COLO668 (cell line): ENCODE data around the gene TP53I13.
A peak's percentile ranks its signal among the peaks of the same experiment; 100 is the strongest.

Experiments
- DNase-seq: peaks from one replicate; lab custom pipeline; 2025; ENCODE audit not compliant: unreplicated experiment; lab: John Stamatoyannopoulos, UW

The TP53I13 gene

DNA sequence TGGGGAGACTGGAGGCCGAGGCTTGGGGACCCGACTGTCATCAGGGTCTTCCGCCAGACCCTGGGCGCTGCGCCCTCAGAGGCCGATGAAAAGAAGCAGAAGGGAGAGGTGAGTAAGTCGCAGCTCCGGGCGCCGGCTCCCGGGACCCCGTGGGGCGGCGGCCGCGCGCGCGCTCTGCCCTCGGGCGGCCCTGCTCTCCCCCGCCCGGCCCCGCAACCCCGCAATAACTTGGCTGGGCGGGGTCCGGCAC lies 1.3 kb upstream of the TP53I13 start:
- DNase-seq: peak; percentile 42

DNA sequence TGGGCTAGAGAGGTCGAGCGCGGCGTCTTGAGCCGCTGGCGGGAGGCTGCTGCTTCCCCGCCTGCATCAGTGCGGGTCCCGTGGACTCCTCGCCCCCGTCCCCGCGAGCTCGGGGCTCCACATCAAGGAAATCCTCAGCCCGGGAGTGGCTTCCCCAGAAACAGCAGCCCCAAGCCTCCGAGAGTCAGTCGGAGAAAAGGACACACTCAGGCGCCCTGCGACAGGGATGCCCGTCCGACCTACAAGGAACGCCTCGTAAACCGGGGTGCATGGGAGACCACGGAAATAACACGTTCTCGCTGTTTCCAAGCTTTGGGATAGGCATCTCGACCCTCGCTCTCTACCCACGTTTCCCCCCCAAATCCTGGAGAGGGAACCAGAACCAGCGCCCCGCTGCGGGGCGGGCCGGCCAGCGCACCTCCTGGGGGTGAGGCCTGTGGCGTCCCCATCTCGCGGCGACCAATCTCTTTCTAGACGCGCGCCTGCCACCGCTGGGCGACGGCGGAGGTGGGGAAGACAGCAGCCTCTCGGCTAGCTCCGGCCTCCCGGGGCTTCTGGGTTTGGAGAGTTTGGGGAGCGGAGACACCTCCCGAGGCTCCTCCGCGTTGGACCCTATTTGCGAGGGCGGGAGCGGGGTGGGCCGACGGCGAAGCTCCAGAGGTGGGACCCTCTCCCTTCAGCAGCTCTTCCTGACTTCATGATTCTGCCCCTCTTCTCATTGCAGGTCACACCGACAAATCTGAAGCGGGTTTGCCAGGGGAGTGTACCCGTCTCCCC lies 759 bp upstream of the TP53I13 start:
- DNase-seq: peak; percentile 60

DNA sequence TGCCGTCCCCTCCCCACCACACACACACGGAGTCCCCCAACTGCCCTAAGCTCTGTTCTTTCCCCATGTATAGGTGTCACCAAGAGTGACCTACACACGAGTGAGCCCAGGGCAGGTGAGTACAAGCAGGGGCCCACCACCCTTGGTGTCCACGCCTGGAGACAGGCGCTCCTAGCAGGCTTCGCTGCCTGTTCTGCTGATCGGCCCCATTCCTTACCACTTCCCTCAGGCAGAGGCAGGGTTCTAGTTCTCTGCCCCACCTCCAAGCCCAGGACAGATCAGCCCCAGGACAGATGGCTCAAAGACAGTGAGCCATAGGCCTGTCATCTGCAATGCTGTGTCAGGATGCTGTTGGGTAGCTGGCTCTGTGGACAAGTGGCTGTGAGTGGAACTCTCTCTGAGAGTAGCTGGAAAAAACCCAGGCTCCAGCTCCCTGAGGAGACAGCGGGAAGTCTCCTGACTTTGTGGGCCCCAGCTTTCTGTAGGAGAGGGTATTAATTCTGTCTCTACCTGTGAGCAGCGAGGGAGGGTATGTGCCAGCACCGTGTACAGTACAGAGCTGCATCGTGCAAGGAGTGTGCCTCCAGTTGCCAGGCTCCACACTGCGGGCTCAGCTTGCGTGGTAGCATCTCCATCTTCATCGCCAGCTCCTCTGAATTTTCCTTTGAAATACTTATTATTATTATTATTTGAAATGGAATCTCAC lies 897 bp downstream of the TP53I13 start:
- DNase-seq: no peak

DNA sequence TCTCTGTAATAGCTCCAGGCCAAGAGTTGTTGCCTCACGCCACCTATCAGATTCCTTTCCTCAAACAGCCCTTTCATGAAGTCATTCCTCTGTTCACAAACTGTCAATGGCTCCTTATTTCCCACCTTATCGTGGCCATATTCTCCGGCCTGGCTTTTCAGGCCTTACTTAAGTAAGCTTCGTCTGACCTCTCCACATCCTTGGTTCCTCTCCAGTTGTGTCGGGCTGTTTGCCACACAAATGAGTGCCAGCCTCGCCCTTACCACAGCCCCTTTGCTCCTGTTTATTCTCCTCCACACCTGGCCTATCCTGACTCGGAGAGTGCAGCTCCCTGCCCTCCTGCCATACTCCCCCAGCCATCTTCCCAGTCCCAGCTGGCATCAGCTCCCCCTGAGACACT lies 2.0 kb downstream of the TP53I13 start:
- DNase-seq: no peak

DNA sequence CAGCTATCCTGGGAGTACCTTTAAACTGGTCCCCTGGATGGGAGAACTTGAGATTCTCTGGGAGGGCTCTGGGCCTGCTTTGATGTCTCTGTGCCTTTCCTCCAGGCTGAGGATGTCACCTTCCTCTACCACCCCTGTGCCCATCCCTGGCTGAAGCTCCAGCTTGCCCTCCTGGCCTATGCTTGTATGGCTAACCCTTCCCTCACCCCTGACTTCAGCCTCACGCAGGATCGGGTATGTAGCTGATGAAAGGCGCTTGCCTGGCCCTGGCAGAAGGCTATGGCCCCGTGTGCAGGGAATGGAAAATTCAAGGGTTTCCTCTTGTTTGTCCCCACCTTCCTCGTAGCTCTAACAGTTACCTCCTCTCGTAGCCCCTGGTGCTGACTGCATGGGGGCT lies 3.0 kb downstream of the TP53I13 start:
- no peak for DNase-seq

DNA sequence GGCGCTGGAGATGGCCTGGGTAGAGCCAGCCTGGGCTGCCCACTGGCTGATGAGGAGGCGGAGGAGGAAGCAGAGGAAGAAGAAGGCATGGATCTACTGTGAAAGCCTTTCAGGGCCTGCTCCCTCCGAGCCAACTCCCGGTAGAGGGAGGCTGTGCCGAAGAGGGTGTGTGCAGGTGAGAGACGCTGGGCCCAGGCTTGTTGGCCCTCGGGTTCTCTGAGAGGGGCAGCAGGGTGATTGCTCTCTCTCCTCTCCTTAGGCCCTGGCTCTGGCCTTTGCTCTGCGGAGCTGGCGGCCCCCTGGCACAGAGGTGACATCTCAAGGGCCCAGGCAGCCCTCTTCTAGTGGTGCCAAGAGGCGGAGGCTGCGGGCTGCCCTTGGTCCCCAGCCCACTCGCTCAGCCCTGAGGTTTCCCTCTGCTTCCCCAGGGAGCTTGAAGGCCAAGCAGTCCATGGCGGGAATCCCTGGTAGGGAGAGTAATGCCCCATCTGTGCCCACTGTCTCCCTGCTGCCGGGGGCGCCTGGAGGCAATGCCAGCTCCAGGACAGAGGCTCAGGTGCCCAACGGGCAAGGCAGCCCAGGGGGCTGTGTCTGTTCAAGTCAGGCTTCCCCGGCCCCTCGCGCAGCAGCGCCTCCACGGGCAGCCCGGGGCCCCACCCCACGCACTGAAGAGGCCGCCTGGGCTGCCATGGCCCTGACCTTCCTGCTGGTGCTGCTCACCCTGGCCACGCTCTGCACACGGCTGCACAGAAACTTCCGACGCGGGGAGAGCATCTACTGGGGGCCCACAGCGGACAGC lies 3.6 kb downstream of the TP53I13 start:
- DNase-seq: no peak

DNA sequence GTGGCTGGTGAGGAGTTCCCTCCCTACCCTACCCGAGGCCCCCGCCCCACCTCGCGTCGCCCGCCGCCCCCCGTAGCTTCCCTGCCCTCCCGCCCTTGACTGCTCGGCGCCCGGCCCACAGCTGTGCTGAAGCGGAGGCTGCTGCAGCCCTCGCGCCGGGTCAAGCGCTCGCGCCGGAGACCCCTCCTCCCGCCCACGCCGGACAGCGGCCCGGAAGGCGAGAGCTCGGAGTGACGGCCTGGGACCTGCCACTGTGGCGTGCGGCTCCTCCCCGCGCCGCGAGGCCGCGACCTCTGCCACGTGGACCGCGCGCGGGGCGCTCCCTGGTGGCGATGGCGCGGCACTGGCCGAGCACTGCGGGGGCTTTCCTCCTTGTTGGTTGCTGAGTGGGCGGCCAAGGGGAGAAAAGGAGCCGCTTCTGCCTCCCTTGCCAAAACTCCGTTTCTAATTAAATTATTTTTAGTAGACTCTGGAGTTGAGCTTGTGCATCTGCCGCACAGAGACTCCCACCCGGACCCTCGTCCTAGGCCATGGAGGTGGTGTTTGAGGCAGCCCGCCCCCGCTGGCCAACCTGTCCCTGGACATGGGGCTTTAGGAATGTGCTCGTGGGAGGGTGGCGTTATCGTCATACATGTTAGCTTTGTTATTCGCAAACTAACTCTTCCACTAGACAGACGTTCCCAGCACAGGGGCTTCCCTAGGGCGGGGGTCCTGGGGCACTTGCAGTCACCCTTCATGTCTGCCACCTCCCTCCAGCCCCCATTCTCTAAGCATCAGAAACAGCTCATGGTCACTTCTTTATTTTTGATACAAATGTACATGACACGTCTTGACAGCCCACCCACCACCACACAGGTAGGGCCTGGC lies 4.4 kb downstream of the TP53I13 start:
- DNase-seq: no peak

DNA sequence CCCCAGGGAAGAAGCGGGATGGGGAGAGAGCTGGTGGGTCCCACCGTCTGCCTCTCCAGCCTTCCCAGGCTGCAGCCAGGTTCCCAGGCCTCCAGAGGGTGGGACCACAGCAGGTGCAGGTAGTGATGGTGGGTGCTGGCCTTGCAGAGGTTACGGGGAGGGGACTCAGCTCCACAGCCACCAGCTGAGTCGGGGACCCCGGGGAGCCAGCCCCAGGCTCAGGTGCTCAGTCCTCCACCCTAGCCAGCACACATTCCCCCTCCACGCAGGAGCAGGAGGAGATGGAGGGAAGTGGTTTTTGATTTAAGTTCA lies 5.0 kb downstream of the TP53I13 start:
- no peak for DNase-seq

DNA sequence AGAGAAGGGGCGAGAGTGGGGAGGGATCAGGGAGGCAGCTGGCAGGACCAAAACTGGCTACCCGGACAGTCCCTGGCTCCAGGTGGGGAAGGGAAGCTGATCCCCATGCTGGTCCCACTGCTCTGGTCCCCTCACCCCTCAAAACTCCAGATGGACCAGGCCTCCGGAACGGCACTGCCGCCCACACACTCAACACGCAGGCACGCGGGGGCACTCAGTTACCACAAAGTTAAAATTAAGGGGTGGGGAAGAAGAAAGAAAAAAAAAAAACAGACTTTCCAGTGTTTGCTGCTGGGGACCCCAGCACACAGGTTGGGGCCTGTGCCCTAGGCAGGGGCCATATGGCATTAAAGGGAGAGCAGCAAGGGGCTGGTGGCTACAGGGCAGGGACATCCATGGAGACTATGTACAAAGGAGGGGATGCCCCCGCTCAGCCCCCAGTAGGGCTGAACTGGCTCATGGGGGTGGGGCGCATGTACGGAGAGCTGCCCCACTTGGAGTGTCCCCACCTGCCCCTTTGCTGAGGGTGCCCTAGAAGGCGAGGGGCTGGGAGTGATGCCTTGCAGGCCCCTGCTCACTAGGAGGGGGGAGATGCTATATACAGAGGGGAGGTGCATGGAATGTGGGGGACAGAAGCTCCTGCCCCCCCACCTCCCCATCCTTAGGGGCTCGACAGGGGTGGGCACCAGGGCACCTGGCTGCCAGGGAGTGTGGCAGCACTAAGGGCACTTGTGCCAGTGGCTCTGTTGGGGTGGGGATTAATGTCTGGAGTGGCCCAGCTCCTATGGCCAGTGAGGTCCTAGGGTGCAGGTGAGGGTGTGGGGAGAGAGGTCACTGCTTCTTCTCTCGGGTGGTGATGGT lies 5.6 kb downstream of the TP53I13 start:
- no peak for DNase-seq

DNA sequence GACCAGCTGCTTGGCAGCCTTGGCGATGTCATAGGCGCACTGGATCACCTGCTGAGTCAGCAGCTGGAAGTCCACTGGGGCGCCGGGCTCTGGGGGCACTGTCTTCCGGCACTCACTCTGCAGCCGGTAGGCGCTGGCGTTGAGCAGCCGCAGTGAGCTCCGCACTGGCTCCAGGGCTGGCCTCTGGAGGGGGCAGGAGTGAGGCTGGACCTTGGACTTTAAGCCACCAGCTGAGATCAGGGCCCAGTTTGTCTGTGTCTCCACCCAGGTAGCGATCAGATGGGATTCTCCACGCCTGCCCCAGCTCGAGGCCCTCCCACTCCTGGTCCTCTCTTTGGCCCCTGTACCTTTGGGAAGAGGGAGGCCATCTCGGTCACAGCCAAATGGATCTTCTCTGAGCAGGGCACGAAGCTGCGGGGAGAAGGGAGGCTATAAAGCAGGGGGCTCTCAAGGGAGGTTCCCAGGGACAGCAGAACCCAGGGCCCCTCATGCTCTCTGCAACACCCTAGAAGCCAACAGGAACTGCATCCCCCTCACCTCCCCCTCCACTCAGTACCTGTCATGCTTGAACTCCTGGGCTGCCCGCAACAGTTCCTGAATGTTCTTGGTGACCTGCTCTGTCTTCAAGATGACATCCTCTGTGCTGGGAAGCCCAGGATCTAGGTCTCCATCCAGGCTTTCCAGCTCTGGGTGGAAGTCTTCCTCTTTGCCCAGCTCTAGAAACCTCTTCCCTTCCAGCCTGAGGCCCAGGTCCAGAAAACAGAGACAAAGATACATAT lies 6.4 kb downstream of the TP53I13 start:
- peak; percentile 42 for DNase-seq

DNA sequence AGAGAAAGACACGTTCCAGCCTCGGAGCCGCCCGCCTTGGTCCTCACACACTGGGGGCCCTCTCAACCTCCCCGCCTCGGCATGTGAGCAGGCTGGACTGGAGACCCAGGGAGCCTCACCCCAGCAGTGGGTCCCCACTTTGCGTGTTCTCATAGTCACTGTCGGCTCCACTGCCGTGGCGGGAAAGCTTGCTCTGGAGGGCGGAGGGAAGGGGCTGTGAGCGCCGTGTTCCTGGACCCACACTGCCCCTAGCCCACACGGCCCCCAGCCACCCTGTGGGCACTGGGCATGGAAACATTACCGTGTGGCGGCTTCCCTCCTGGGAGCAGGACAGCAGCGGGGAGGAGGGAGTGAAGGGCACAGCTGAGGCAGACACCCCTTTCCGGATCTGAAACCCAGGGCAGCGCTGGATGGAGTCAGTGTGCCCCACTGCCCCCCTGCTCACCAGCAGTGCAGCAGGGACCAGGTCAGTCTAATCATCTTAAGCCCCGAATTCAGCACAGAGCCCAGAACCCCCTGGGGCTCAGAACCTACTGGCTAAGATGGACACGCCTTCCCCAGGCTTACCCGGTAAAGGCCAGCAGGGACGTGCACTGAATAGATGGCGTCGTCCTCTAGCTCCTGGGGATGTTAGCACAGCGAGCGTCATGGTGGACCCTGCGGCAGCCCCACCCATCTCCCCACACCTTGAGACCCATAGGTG lies 7.2 kb downstream of the TP53I13 start:
- DNase-seq: no peak

DNA sequence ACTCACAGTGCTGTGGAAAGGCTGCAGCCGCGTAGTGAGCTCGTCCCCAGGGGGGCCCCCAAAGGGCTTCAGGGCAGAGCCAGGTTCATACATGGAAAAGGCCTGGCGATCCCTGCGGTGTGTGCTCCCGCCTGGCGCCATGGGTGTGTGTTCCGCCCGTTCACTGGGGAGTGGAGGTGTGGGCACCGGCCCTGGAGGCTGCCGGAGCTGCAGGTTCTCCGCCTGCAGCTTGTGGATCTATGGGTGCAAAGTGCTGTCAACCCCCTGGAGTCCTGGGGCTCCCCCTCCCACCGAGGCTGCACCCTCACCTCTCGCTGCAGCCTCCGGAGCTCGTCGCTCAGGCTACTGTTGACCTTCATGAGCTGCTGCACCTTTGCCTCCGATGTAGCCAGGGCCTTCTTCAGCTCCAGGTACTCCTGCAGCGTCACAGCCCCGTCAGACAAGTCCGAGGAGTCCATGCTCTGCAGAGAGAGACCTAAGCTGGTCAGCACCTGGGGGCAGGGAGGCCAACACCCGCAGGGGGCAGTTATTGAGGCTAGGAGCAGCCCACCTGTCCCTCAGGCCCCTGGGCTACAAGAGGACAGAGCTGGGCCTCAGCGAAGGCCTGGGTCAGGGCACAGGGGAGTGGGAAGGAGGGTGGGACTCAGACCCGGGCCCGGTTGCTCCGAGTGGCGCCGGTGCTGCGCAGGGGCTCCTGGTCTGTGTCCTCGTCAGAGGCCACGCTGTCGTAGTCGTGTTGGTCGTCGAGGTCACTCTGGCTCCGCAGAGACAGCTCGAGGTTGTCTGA lies 7.9 kb downstream of the TP53I13 start:
- DNase-seq: no peak

DNA sequence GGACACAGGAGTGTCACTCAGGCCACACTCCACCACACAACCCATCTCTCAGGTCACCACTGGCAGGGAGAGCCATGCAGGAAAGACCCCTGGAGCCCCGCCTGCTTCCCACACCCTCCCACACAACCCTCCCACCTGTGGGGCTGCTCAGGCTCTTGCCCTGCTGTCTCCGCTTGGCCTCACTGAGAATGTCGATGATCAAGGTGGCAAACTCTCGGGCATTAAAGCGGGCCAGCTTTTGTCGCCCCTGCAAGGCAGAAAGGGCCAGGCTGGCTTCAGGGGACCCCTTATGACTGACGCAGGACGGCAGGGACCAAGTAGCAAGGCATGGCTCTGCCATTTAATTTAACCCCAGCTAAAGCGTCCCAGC lies 8.5 kb downstream of the TP53I13 start:
- no peak for DNase-seq

DNA sequence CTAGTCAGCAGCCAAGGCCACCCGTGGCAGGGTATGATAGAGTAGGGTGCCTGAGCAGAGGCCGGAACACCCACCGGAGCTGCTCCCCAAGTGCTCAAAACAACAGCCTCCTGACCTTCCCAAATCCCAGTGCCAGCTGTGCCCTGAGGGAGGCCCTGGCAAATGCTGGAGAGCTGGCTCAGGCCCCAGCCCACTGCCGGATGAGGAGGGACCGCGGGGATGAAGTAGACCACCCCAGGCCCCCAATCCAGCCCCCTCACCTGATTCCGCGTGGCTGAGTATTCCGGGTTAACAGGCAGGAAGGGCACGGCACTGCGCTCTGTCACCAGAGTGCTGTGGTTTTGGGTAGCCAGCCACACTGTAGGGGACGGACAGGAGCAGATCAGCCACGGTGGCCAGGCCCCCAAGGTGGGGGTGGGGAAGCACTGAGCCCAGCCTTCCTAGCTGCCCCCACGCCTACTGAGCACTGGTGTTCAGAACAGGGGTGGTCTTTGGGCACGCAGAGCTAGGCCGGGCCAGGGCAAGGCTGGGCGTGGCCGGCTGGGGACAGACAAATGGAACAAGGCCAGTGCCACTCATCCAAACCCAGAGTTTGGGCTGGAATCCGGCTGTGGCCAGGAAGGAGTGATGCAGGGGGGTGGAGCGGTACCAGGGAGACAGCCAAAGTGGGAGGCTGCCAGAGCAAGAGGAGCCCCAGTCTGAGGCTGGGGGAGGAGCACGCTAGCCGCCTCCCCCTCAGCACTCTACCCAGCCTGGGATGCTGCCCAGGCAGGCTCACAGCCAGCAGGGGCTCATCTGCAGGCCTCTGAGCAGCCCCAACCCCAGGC lies 9.1 kb downstream of the TP53I13 start:
- DNase-seq: no peak

DNA sequence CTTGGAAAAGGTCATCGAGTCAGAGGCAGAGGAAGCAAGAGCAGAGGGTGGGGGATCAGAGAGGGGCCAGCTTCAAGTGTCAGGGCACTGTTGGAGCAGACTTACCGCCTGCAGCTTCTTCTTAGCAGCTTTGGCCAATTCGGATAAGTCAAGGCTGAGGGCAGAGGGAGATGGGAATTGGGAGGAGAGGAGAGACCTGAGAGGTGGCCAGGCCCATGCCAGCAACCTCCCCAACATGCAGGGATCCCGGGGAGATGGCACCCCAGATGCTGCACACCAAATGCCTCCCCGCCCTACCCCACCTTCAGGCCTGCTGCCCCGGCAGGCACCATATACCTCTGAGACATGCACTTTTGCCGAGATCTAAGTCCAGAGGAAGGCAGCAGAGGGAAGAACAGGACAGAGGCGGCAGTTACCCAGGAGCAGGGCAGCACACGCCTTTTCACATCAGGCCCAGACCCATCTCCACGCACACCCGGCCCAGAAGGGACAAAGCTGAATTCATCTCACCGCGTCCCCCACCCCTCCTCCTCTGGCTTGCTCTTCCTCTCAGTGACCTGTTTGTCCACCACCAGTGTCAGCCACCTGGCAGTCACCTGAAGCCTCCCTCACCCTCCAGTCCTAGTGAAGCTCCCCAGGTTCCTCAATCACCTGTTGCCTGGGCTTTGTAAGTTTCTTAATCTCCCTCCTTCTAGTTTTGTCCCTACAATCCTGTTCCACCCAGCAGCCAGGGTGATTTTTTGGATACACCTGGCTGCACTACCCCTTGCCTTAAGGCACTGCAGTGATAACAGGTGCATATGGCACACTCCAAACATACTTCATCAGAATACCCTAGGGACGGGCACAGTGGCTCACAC lies 10.4 kb downstream of the TP53I13 start:
- DNase-seq: no peak
